Measurements from ENCODE around the gene CMSS1.

GRCh38 chr3:100042166-100042981, 224.7 kb downstream of the CMSS1 start:
- no peak for TF ChIP-seq CTCF (IDR thresholded peaks at IDR 0.05)
- no peak for TF ChIP-seq POLR2A (IDR thresholded peaks at IDR 0.05)
- no peak for TF ChIP-seq EP300 (IDR thresholded peaks at IDR 0.05)
